Measurements from ENCODE around the gene FYB1. TPM values are rescaled to one million over a fixed set of nuclear protein-coding genes. Genes with fewer than 3 reads are reported as not detected.

FYB1 gene
- total RNA-seq, 1 donor from 2014 or later = not detected

GRCh38 chr5:39253196-39253595 lies 33.8 kb upstream of the FYB1 start:
- Mint-ChIP-seq H3K4me3 (ENCODE audit: low read depth) (no peak overlapping the region), H3K27ac (no peak overlapping the region), H3K9me3 (ENCODE audit: low read depth) (no peaks in the 10 kb centered on the region), H3K4me1 (ENCODE audit: low read depth) (peaks cover 4% of the 10 kb centered on the region), H3K36me3 (ENCODE audit: insufficient read depth) (no peaks in the 10 kb centered on the region), H3K27me3 (no peaks in the 10 kb centered on the region)
- no peak for DNase-seq (ENCODE audit: low spot score, unreplicated experiment)
- TF ChIP-seq CTCF (IDR thresholded peaks at IDR 0.05; ENCODE audit: unreplicated experiment) = no peak

- TF ChIP-seq CTCF (IDR thresholded peaks at IDR 0.05; ENCODE audit: unreplicated experiment) = no peak
- no peak overlapping the region for H3K27ac Mint-ChIP-seq
- no peaks in the 10 kb centered on the region for H3K27me3 Mint-ChIP-seq
- no peaks in the 10 kb centered on the region for H3K4me1 Mint-ChIP-seq (ENCODE audit: low read depth)
- H3K36me3 Mint-ChIP-seq (ENCODE audit: insufficient read depth) = no peaks in the 10 kb centered on the region
- no peak for DNase-seq (ENCODE audit: low spot score, unreplicated experiment)
- no peaks in the 10 kb centered on the region for H3K9me3 Mint-ChIP-seq (ENCODE audit: low read depth)
- H3K4me3 Mint-ChIP-seq (ENCODE audit: low read depth) = no peak overlapping the region
Measured at GRCh38 chr5:39249564-39250274, 30.4 kb upstream of the FYB1 start.

- Mint-ChIP-seq H3K36me3 (ENCODE audit: insufficient read depth) (no peaks in the 10 kb centered on the region), H3K27me3 (no peaks in the 10 kb centered on the region), H3K4me1 (ENCODE audit: low read depth) (no peaks in the 10 kb centered on the region)
Measured at GRCh38 chr5:39249069-39249468, 29.7 kb upstream of the FYB1 start.

GRCh38 chr5:39240750-39241149 lies 21.4 kb upstream of the FYB1 start:
- H3K4me1 Mint-ChIP-seq (ENCODE audit: low read depth) = peaks cover 3% of the 10 kb centered on the region
- no peaks in the 10 kb centered on the region for H3K27me3 Mint-ChIP-seq
- no peak for TF ChIP-seq CTCF (IDR thresholded peaks at IDR 0.05; ENCODE audit: unreplicated experiment)
- no peak overlapping the region for H3K4me3 Mint-ChIP-seq (ENCODE audit: low read depth)
- H3K27ac Mint-ChIP-seq = no peak overlapping the region
- H3K36me3 Mint-ChIP-seq (ENCODE audit: insufficient read depth) = peaks cover 3% of the 10 kb centered on the region
- no peak for DNase-seq (ENCODE audit: low spot score, unreplicated experiment)
- H3K9me3 Mint-ChIP-seq (ENCODE audit: low read depth) = peaks cover 23% of the 10 kb centered on the region

More at GRCh38 chr5:39249069-39249468, 29.7 kb upstream of the FYB1 start:
- DNase-seq (ENCODE audit: low spot score, unreplicated experiment) = no peak
- TF ChIP-seq CTCF (IDR thresholded peaks at IDR 0.05; ENCODE audit: unreplicated experiment) = no peak
- Mint-ChIP-seq H3K4me3 (ENCODE audit: low read depth) (no peak overlapping the region), H3K27ac (no peak overlapping the region), H3K9me3 (ENCODE audit: low read depth) (no peaks in the 10 kb centered on the region)

- Mint-ChIP-seq H3K27ac (no peak overlapping the region), H3K4me1 (ENCODE audit: low read depth) (peaks cover 3% of the 10 kb centered on the region), H3K27me3 (no peaks in the 10 kb centered on the region), H3K36me3 (ENCODE audit: insufficient read depth) (peaks cover 3% of the 10 kb centered on the region), H3K9me3 (ENCODE audit: low read depth) (peaks cover 23% of the 10 kb centered on the region), H3K4me3 (ENCODE audit: low read depth) (no peak overlapping the region)
- no peak for DNase-seq (ENCODE audit: low spot score, unreplicated experiment)
- TF ChIP-seq CTCF (IDR thresholded peaks at IDR 0.05; ENCODE audit: unreplicated experiment) = no peak
Measured at GRCh38 chr5:39238366-39239105, 19.2 kb upstream of the FYB1 start.
